MM.1S (cell line): Measurements from ENCODE around the gene KIF16B.

Experiments used
- CTCF ChIP-seq: fragments of 300-600 bp; sonication (generic); IDR thresholded peaks from 2 replicates; pipeline ENCODE4 v1.5.1; 2016; ENCODE audit warnings: antibody characterized with exemption, low read length, mixed read lengths
- EZH2phosphoT487 ChIP-seq: fragments of 300-600 bp; sonication (generic); IDR thresholded peaks from 2 replicates; pipeline ENCODE4 v1.6.1; 2018; ENCODE audit warnings: antibody characterized with exemption, low read length

GRCh38 chr20:16405254-16405653, 168.0 kb downstream of the KIF16B start:
- TF ChIP-seq CTCF (no peak), EZH2phosphoT487 (no peak)
